Heart right ventricle (tissue), 16 donors: Measurements from ENCODE around the gene PLCB3. TPM values are rescaled to one million over a fixed set of nuclear protein-coding genes. Genes with fewer than 3 reads are reported as not detected.
"Not testable (repeated sequence)": the region's sequence is repeated elsewhere in the genome, so short reads cannot be mapped to it uniquely, and the experiment has no call there.

Source experiments
- ATAC-seq, 8 donors: fragments of 200-7000 bp; cut with Tn5 transposase; one replicate each; pipeline ENCODE4 v1.9.1; 2020; ENCODE audit warnings: mild to moderate bottlenecking in 8 of 8, moderate library complexity in 8 of 8, moderate number of reproducible peaks in 1 of 8
- DNase-seq, 2 donors: peaks; one replicate each; pipeline ENCODE4 v3.0.0-alpha.2; 2020
- H3K27ac ChIP-seq, 10 donors: fragments of 200-600 bp; sonication (generic) in 2 of 10; one replicate each; pipeline versions ENCODE4 v1.5.0 to v1.8.0; 2020 to 2022; ENCODE audit warnings: mild to moderate bottlenecking in 3 of 10
- H3K27me3 ChIP-seq, 7 donors: fragments of 200-600 bp; one replicate each; pipeline ENCODE4 v1.8.0; 2021 to 2022; ENCODE audit warnings: mild to moderate bottlenecking in 2 of 7
- H3K36me3 ChIP-seq, 9 donors: fragments of 200-600 bp; sonication (generic) in 1 of 9; one replicate each; pipeline versions ENCODE4 v1.5.0 to v1.8.0; 2020 to 2022; ENCODE audit warnings: mild to moderate bottlenecking in 2 of 9
- H3K4me1 ChIP-seq, 9 donors: fragments of 200-600 bp; sonication (generic) in 1 of 9; one replicate each; pipeline versions ENCODE4 v1.5.0 to v1.8.0; 2020 to 2022; ENCODE audit warnings: mild to moderate bottlenecking in 4 of 9
- H3K4me3 ChIP-seq, 10 donors: fragments of 200-600 bp; sonication (generic) in 2 of 10; one replicate each; pipeline versions ENCODE4 v1.5.0 to v1.8.0; 2020 to 2022; ENCODE audit warnings: mild to moderate bottlenecking in 7 of 10, moderate library complexity in 2 of 10
- H3K9me3 ChIP-seq, 11 donors: fragments of 200-600 bp in 10 of 11; sonication (generic) in 2 of 11; one replicate each; pipeline versions ENCODE4 v1.5.0 to v1.8.0; 2013 to 2022; ENCODE audit warnings: mild to moderate bottlenecking in 2 of 11, control low read depth in 1 of 11, moderate library complexity in 1 of 11
- CTCF ChIP-seq, 9 donors: fragments of 200-600 bp; sonication (generic) in 2 of 9; IDR thresholded peaks; one replicate each; pipeline versions ENCODE4 v1.5.0 to v1.8.0; 2021 to 2022; ENCODE audit warnings: antibody characterized with exemption in 9 of 9, mild to moderate bottlenecking in 5 of 9, moderate library complexity in 1 of 9
- WGBS, 2 donors: extraction: QIAGEN DNeasy Blood & Tissue Kit; methylation state at CpG; one replicate each; pipeline ENCODE4 v1.1.7; 2013; ENCODE audit warnings: inconsistent platforms in 1 of 2; 5-methylcytosine and 5-hydroxymethylcytosine counted together
- intact Hi-C, 10 donors: fragments of 100-400 bp; cut with DNase I; formaldehyde crosslinking; loops; one replicate each; pipeline versions ENCODE4 v1.11.1 to v1.14.2; 2022
- polyA plus RNA-seq, 2 donors: library from polyadenylated mRNA; stranded (reverse); fragments of 200-250 nt; gene quantifications; one replicate each; pipeline ENCODE4 v1.2.3, GENCODE V29; 2013
- total RNA-seq, 10 donors: library from RNA; stranded (reverse); fragmentation: NEBNext Ultra II Directional in 3 of 10; extraction: Animal tissue kit (Norgen Biotek cat#: 25700) in 3 of 10; gene quantifications; one replicate each; pipeline versions ENCODE4 v1.2.1 to v1.2.4, GENCODE V29; 2021 to 2023
- donor health status: Arrhythmogenic right ventricular cardiomyopathy.
- donor health status: ischemic (EF 13 %, LVEDD 7.1; RV severe dilation, severe dysfunction).
- donor health status: healthy with polysubstance abuse.
- donor health status: DM: no; HTN: yes; CAD: no.
- donor health status: DM: no; HTN: no; CAD: no.
- donor health status: ischemic (EF 25% LVEDD 6.9; RV normal size, moderate dysfunction).
- donor health status: ischemic (EF 25% LVEDD 5.7; RV mildly dilated, moderate dysfunction).
- donor health status: healthy.
- donor health status: DM: yes; HTN: yes; CAD: no.
- donor health status: Ischemic cardiomyopathy.
- donor health status: ischemic (EF 35%, LVEDD 5.7; RV mildly dilated, moderate dysfunction).
- donor health status: nonischemic (EF 11% LVEDD 7.7; RV severe dilation, severe dysfunction).
- donor health status: DM: yes; HTN: yes; CAD: no.
- donor health status: PGD.
- donor health status: ischemic (EF 29% LVEDD 5.4; RV normal size, mild dysfunction).
- donor health status: nonischemic (EF 23%, LVEDD 6.1; RV moderate dilation, normal function).

PLCB3 gene
- total and polyA plus RNA-seq, 12 donors = 5.8 to 13.3 (median 8.9) TPM

GRCh38 chr11:64306563-64306875, 55.2 kb downstream of the PLCB3 start:
- Histone ChIP-seq H3K4me1 (peaks cover 9 to 39% (median 24%) of the 10 kb centered on the region in 9 donors), H3K4me3 (peak overlapping the region; percentile 63 to 93 (median 76)), H3K27ac (peak overlapping the region; percentile 9 to 98 (median 94)), H3K9me3 (no peaks in the 10 kb centered on the region), H3K36me3 (peaks cover 0 to 23% (median 0%) of the 10 kb centered on the region in 9 donors), H3K27me3 (peaks cover 0 to 9% (median 7%) of the 10 kb centered on the region in 7 donors)
- ATAC-seq (peak in 1 of 8 donors; percentile 0), DNase-seq (no peak)
- intact Hi-C loops = no loop called here
- WGBS, 2 donors = 27% methylated on average over 9 of the region's 9 CpGs
- no peak for TF ChIP-seq CTCF (IDR thresholded peaks at IDR 0.05)

- DNase-seq = no peak
- WGBS, 2 donors = 75 to 76% methylated on average over 15 of the region's 15 CpGs
- Histone ChIP-seq H3K4me3 (peak overlapping the region in 9 of 10 donors; percentile 63 to 93 (median 76)), H3K9me3 (no peaks in the 10 kb centered on the region), H3K27ac (peak overlapping the region in 9 of 10 donors; percentile 89 to 98 (median 94)), H3K27me3 (peaks cover 0 to 4% (median 2%) of the 10 kb centered on the region in 7 donors), H3K4me1 (peaks cover 9 to 38% (median 23%) of the 10 kb centered on the region in 9 donors), H3K36me3 (peaks cover 0 to 23% (median 0%) of the 10 kb centered on the region in 9 donors)
- peak in 1 of 8 donors; percentile 1 for ATAC-seq
- intact Hi-C loops = no loop called here
- no peak for TF ChIP-seq CTCF (IDR thresholded peaks at IDR 0.05)
Observed at GRCh38 chr11:64306876-64307622, 55.7 kb downstream of the PLCB3 start.

GRCh38 chr11:64307795-64308194, 56.5 kb downstream of the PLCB3 start:
- H3K27me3 ChIP-seq, H3K9me3 ChIP-seq, DNase-seq, H3K4me3 ChIP-seq, intact Hi-C loops, ATAC-seq, H3K27ac ChIP-seq: not testable (repeated sequence)
- Histone ChIP-seq H3K4me1 (peaks cover 9 to 45% (median 27%) of the 10 kb centered on the region in 9 donors), H3K36me3 (peaks cover 0 to 23% (median 0%) of the 10 kb centered on the region in 9 donors)
- 91 to 94% methylated on average over 5 of the region's 5 CpGs for WGBS, 2 donors

GRCh38 chr11:64312947-64313346, 61.6 kb downstream of the PLCB3 start:
- TF ChIP-seq CTCF (IDR thresholded peaks at IDR 0.05) = no peak
- H3K36me3 ChIP-seq = peaks cover 0 to 39% (median 19%) of the 10 kb centered on the region in 9 donors
- H3K27me3 ChIP-seq = no peaks in the 10 kb centered on the region
- 86 to 88% methylated on average over 10 of the region's 10 CpGs for WGBS, 2 donors
- intact Hi-C loops = no loop called here
- no peak overlapping the region for H3K4me3 ChIP-seq
- DNase-seq (no peak), ATAC-seq (no peak)
- peaks cover 4 to 52% (median 25%) of the 10 kb centered on the region in 9 donors for H3K4me1 ChIP-seq
- H3K27ac ChIP-seq = peak overlapping the region in 8 of 10 donors; percentile 15 to 77 (median 64)
- no peaks in the 10 kb centered on the region for H3K9me3 ChIP-seq
